ENCODE results near the gene PVR.

PVR gene, protein sequence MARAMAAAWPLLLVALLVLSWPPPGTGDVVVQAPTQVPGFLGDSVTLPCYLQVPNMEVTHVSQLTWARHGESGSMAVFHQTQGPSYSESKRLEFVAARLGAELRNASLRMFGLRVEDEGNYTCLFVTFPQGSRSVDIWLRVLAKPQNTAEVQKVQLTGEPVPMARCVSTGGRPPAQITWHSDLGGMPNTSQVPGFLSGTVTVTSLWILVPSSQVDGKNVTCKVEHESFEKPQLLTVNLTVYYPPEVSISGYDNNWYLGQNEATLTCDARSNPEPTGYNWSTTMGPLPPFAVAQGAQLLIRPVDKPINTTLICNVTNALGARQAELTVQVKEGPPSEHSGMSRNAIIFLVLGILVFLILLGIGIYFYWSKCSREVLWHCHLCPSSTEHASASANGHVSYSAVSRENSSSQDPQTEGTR

GRCh38 chr19:44643605-44644401, at the start of gene PVR:
TSS of gene PVR (plus strand) at chr19:44643910. CDS start at chr19:44644097, 187 bp downstream.
- peaks cover 25% of the 10 kb centered on the region for H3K27me3 Mint-ChIP-seq
- H3K4me3 Mint-ChIP-seq: peak within 1 kb of the TSS; percentile 66
- peaks cover 1% of the 10 kb centered on the region for H3K36me3 Mint-ChIP-seq (ENCODE audit: insufficient read depth)
- no peak within 1 kb of the TSS for H3K27ac Mint-ChIP-seq (ENCODE audit: low read depth)
- no peak for ATAC-seq (replicated peaks; ENCODE audit: extremely low read depth, poor library complexity, severe bottlenecking)
- no peak for DNase-seq (ENCODE audit: low spot score in 2 of 2)
- no peaks in the 10 kb centered on the region for H3K4me1 Mint-ChIP-seq
- H3K9me3 Mint-ChIP-seq: no peaks in the 10 kb centered on the region

DNA sequence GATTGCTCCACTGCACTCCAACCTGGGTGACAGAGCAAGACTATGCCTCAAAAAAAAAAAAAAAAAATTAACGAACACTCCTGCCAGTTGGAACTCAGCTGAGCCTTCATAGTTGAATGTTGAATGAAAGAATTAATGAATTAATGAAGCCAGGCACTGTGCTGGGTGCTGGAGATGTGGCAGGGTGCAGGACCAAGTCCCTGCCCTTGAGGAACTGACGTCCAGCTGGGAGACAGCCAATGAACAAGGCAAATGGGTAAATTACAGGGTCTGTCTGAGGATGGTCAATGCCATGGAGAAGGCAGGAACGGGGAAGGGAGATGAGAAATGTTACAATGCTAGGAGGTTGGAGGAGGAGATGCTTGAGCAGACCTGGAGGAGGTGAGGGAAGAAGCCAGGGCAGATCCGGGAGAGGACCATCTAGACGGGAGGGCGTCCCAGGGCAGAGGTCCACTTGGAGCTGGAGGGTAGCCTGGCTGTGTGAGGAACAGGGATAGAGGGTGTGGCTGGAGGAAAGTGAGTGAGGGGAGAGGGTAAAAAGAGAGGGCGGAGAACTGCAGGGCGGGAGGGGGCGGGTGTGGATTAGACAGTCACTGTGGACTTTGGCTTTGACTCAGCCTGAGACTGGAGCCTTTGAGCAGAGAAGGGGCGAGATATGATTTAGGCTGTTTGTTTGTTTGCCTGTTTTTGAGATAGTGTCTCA, 47.1 kb upstream of the PVR start:
- Mint-ChIP-seq H3K4me1 (no peaks in the 10 kb centered on the region), H3K27me3 (peaks cover 47% of the 10 kb centered on the region), H3K36me3 (ENCODE audit: insufficient read depth) (no peaks in the 10 kb centered on the region), H3K9me3 (peaks cover 29% of the 10 kb centered on the region), H3K4me3 (no peak overlapping the region), H3K27ac (ENCODE audit: low read depth) (no peak overlapping the region)
- ATAC-seq (replicated peaks; ENCODE audit: extremely low read depth, poor library complexity, severe bottlenecking): no peak
- no peak for DNase-seq (ENCODE audit: low spot score in 2 of 2)

- ATAC-seq (replicated peaks; ENCODE audit: extremely low read depth, poor library complexity, severe bottlenecking): no peak
- H3K36me3 Mint-ChIP-seq (ENCODE audit: insufficient read depth): no peaks in the 10 kb centered on the region
- H3K4me3 Mint-ChIP-seq: no peak overlapping the region
- no peak for DNase-seq (ENCODE audit: low spot score in 2 of 2)
- no peak overlapping the region for H3K27ac Mint-ChIP-seq (ENCODE audit: low read depth)
- peaks cover 42% of the 10 kb centered on the region for H3K27me3 Mint-ChIP-seq
- no peaks in the 10 kb centered on the region for H3K4me1 Mint-ChIP-seq
- peaks cover 29% of the 10 kb centered on the region for H3K9me3 Mint-ChIP-seq
Measured at GRCh38 chr19:44597131-44597491, 46.6 kb upstream of the PVR start.

DNA sequence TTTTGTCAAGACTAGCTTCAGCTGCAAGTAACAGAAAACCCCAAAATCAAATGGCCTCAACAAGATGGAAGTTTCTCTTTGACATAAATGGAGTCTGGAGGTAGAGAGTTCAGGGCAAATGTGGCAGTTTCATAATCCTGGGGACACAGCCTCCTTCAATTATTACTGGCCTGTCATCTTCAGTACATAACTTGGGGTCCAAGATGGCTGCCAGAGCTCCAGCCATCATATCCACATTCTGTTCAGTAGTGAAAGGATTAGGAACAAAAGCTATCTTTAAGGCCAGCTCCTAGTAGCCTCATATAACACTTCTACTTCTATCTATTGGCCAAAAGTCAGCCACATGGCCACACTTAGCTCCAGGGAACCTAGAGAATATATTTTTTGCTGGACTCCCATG, 45.4 kb upstream of the PVR start:
- no peak overlapping the region for H3K4me3 Mint-ChIP-seq
- no peaks in the 10 kb centered on the region for H3K4me1 Mint-ChIP-seq
- peaks cover 46% of the 10 kb centered on the region for H3K27me3 Mint-ChIP-seq
- no peak for ATAC-seq (replicated peaks; ENCODE audit: extremely low read depth, poor library complexity, severe bottlenecking)
- no peak overlapping the region for H3K27ac Mint-ChIP-seq (ENCODE audit: low read depth)
- no peak for DNase-seq (ENCODE audit: low spot score in 2 of 2)
- peaks cover 3% of the 10 kb centered on the region for H3K36me3 Mint-ChIP-seq (ENCODE audit: insufficient read depth)
- peaks cover 29% of the 10 kb centered on the region for H3K9me3 Mint-ChIP-seq

DNA sequence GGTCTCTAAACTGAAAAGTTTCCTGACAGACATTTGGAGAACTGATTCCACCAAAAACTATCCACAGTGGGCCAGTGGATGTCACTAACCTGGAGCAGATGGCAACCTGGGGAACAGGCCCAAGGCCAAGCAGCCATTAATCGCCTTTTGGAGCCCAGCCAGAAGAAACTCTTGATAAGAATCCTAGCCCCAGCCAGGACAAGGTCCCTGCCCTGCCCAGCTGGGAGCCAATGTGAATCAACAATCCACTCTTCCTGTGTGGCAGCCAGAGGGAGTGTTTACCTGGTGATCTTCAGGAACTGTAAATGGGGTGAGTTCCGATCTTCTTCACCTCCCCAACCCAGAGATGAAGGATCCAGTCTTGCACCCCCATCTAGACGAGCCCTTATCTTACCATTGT, 44.8 kb upstream of the PVR start:
- peaks cover 3% of the 10 kb centered on the region for H3K36me3 Mint-ChIP-seq (ENCODE audit: insufficient read depth)
- no peaks in the 10 kb centered on the region for H3K4me1 Mint-ChIP-seq
- H3K27me3 Mint-ChIP-seq: peaks cover 50% of the 10 kb centered on the region

DNA sequence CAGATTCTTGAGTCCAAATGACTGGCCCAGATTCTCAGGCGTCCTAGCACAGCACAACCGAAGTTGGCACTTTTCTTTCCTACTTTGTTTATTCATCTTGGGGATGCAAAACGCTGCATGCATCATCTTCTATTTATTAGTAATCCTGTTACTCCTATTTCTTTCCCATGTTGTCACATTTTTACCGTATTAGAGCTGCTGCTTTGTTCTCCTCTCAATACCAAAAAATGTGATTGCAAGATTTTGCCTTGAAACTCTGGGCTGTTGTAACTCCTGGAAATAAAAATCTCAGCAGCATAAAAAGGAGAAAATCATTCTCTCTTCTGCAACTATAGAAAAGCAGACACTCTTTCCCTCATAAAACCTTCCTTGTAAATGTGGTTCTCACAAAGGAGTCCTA, 43.2 kb upstream of the PVR start:
- Mint-ChIP-seq H3K9me3 (peaks cover 27% of the 10 kb centered on the region), H3K36me3 (ENCODE audit: insufficient read depth) (peaks cover 3% of the 10 kb centered on the region), H3K4me3 (no peak overlapping the region), H3K27ac (ENCODE audit: low read depth) (no peak overlapping the region), H3K4me1 (no peaks in the 10 kb centered on the region), H3K27me3 (peaks cover 42% of the 10 kb centered on the region)
- DNase-seq (ENCODE audit: low spot score in 2 of 2) (no peak), ATAC-seq (replicated peaks; ENCODE audit: extremely low read depth, poor library complexity, severe bottlenecking) (no peak)

More for the DNA sequence above, 44.8 kb upstream of the PVR start:
- ATAC-seq (replicated peaks; ENCODE audit: extremely low read depth, poor library complexity, severe bottlenecking): no peak
- Mint-ChIP-seq H3K27ac (ENCODE audit: low read depth) (no peak overlapping the region), H3K9me3 (peaks cover 29% of the 10 kb centered on the region), H3K4me3 (no peak overlapping the region)
- DNase-seq (ENCODE audit: low spot score in 2 of 2): no peak

GRCh38 chr19:44602081-44602480, 41.6 kb upstream of the PVR start:
- Mint-ChIP-seq H3K9me3 (peaks cover 17% of the 10 kb centered on the region), H3K36me3 (ENCODE audit: insufficient read depth) (peaks cover 3% of the 10 kb centered on the region), H3K27ac (ENCODE audit: low read depth) (no peak overlapping the region), H3K4me1 (no peaks in the 10 kb centered on the region), H3K4me3 (no peak overlapping the region), H3K27me3 (peaks cover 26% of the 10 kb centered on the region)
- DNase-seq (ENCODE audit: low spot score in 2 of 2) (no peak), ATAC-seq (replicated peaks; ENCODE audit: extremely low read depth, poor library complexity, severe bottlenecking) (no peak)

DNA sequence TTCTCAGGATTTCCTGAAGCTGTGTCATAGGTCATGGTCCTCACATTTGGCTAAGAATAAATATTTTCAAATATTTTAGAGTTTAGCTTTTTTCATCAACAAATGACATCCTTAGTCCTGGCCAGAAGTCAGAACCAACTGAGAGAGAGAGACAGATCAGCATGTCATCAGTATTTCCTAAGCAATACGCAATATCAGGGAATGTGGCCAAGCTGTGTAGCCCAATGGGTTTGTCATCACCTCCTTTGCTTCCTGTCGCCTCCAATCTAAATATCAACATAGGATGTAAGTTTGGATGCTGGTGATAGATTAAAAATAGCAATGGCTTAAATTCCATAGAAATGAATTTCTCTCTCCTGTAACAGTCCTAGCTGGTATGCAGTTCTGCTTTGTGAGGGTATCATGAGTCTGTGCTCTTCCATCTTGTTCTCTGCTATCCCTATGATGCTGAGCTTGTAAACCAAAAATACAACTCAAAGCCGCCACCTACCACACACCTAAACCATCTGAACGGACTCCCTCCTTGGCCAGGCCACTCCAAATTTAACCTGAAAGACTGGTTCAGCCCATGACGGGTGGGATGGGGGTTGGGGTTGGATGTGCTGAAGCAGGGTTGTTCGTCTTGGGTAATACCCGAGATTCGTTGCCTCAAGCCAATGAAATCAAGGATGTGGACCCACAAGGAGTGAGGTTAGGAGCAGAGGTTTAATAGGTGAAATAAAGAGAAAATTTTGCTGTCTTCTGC, 40.3 kb upstream of the PVR start:
- Mint-ChIP-seq H3K4me1 (no peaks in the 10 kb centered on the region), H3K4me3 (no peak overlapping the region), H3K36me3 (ENCODE audit: insufficient read depth) (peaks cover 4% of the 10 kb centered on the region), H3K9me3 (peaks cover 8% of the 10 kb centered on the region), H3K27me3 (peaks cover 23% of the 10 kb centered on the region), H3K27ac (ENCODE audit: low read depth) (no peak overlapping the region)
- DNase-seq (ENCODE audit: low spot score in 2 of 2) (no peak), ATAC-seq (replicated peaks; ENCODE audit: extremely low read depth, poor library complexity, severe bottlenecking) (no peak)

- DNase-seq (ENCODE audit: low spot score in 2 of 2) (no peak), ATAC-seq (replicated peaks; ENCODE audit: extremely low read depth, poor library complexity, severe bottlenecking) (no peak)
- Mint-ChIP-seq H3K4me3 (no peak overlapping the region), H3K27ac (ENCODE audit: low read depth) (no peak overlapping the region), H3K9me3 (peaks cover 4% of the 10 kb centered on the region), H3K27me3 (peaks cover 23% of the 10 kb centered on the region), H3K36me3 (ENCODE audit: insufficient read depth) (peaks cover 4% of the 10 kb centered on the region), H3K4me1 (no peaks in the 10 kb centered on the region)
Measured at GRCh38 chr19:44604241-44604640, 39.5 kb upstream of the PVR start.

- Mint-ChIP-seq H3K4me3 (no peak overlapping the region), H3K4me1 (no peaks in the 10 kb centered on the region), H3K27me3 (peaks cover 23% of the 10 kb centered on the region), H3K36me3 (ENCODE audit: insufficient read depth) (peaks cover 4% of the 10 kb centered on the region), H3K27ac (ENCODE audit: low read depth) (no peak overlapping the region), H3K9me3 (no peaks in the 10 kb centered on the region)
- no peak for ATAC-seq (replicated peaks; ENCODE audit: extremely low read depth, poor library complexity, severe bottlenecking)
- DNase-seq (ENCODE audit: low spot score in 2 of 2): no peak
Measured at GRCh38 chr19:44605547-44605946, 38.2 kb upstream of the PVR start.

DNA sequence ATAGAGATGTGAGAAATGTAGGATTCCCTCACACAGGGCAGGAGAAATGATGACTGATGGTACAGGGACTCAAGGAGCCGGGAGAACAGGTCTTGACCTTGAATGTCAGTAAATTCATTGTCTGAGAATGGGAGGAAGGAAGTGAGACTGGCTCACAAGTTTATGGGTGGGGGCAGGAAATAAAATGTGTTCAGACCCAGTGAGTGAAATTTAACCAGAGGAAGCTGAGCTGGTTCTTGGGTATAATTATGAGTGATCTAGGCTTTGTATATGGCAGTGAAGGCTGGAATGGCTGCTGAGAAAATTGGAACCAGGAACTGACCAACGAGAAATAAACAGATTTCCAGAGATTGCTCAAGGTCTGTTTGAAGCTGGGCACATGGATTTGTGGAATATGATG, 36.7 kb upstream of the PVR start:
- Mint-ChIP-seq H3K27ac (ENCODE audit: low read depth) (no peak overlapping the region), H3K4me1 (no peaks in the 10 kb centered on the region)

DNA sequence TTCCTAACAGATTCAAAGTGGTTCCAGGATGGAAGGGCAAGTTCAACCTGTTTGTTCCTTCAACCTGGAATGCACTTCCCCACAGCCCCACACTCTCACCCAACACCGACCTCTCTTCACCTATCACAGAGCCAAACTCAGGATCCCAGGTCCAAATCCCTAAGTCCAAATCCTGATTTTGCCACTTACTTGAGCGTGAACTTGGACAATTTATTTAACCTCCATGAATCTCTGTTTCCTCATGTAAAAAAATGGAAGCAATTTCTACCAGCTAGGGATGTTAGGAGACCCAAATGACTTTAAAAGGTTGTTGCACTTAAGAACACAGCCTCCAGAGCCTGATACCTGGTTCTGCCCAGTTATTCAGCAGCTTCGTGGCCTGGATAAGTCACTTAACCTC, 35.8 kb upstream of the PVR start:
- peaks cover 28% of the 10 kb centered on the region for H3K27me3 Mint-ChIP-seq
- H3K4me1 Mint-ChIP-seq: no peaks in the 10 kb centered on the region
- peaks cover 5% of the 10 kb centered on the region for H3K9me3 Mint-ChIP-seq
- ATAC-seq (replicated peaks; ENCODE audit: extremely low read depth, poor library complexity, severe bottlenecking): no peak
- H3K4me3 Mint-ChIP-seq: no peak overlapping the region
- no peak for DNase-seq (ENCODE audit: low spot score in 2 of 2)
- peaks cover 3% of the 10 kb centered on the region for H3K36me3 Mint-ChIP-seq (ENCODE audit: insufficient read depth)
- no peak overlapping the region for H3K27ac Mint-ChIP-seq (ENCODE audit: low read depth)

More for the DNA sequence above, 36.7 kb upstream of the PVR start:
- H3K36me3 Mint-ChIP-seq (ENCODE audit: insufficient read depth): peaks cover 4% of the 10 kb centered on the region
- no peak for ATAC-seq (replicated peaks; ENCODE audit: extremely low read depth, poor library complexity, severe bottlenecking)
- peaks cover 23% of the 10 kb centered on the region for H3K27me3 Mint-ChIP-seq
- DNase-seq (ENCODE audit: low spot score in 2 of 2): no peak
- no peaks in the 10 kb centered on the region for H3K9me3 Mint-ChIP-seq
- H3K4me3 Mint-ChIP-seq: no peak overlapping the region
